ENCODE data around the gene MSI2.
A peak's percentile ranks its signal among the peaks of the same experiment; 100 is the strongest.

Gene MSI2

DNA sequence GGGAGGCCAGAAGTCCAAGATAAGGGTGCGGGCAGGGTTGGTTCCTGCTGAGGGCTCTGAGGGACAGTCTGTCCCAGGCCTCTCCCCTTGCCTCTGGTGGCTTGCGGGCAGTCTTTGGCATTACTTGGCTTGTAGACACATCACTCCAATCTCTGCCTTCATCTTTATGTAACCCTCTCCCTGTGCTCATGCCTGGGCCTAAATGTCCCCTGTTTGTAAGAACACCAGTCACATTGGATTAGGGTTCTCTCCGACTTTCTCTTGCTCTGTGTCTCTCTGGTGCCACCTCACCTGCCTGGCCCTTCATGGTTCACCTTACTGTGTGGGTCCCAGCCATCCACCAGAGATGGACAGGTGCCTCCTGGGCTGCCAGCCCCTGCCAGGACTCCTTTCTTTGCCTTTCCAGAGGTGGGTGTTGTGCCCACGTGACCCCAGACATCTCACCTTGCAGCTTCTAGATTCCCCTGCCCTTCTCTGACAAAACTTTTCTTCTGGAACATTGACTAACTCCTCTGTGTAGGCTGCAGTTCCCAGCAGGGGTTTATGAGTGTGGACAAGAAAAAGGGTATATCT is 205.8 kb downstream of the MSI2 start:
- no peak for DNase-seq (ENCODE audit: low read depth)

DNA sequence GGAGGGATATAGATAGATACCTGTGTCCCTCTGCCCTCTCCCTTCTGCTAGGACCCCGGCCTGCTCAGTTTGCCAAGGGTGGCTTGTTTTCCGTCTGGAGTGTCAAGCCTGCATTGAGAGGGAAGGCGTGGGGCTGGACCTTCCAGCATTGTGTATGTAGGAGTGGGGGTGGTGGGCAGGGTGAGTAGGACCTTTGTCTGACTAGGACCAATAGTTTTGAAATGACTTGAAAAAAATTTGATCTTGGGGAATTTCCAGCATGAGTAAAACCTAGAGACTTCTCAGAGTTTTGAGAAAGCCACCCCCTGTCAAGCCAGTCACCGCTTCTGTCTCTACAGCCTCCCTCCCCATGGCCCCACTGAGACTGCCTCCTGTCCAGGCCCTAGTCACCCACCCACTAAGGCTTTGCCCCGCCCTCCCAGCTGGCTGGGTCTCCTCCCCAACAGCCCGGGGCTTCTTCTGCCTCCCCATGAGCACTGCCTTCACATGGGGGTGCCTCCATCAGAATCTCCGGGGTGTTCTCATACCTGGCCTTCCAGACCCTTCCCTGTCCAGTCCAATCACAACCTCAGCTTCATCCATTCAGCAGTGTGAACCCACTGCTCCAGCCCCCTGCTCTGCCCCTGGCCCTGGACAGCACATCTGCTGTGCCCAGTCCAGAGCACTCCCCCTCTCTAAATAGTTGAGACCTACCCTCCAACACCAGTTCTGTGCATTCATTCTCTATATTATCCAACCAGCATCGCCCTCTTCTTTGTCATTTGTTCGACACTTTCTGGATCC is 207.0 kb downstream of the MSI2 start:
- DNase-seq (ENCODE audit: low read depth) = peak; percentile 77

DNA sequence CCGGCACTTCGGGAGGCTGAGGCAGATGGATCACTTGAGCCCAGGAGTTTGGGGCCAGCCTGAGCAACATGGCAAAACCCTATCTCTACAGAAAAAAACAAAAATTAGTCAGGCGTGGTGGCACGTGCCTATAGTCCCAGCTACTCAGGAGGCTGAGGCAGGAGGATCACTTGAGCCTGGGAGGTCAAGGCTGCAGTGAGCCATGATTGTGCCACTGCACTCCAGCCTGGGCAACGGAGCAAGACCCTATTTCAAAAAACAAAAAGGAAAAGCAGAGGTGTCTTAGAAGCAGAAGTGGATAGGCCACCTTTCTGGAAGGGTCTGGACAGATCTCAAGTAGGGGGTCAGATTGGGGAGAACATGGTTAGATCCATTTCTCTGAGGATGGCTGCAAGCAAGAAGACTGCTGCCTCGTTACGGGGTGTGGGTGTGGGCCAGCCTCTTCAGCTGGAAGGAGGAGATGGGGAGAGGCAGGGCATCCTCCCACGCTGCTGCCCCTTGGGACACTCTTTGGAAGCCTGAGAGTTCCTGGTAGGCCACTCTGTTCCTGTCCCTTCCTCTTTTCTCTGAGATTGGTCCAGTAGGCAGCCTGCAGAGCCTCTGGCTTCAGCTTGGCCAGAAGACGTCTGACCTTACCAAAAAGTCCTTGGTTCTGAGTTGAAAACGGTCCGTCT is 208.0 kb downstream of the MSI2 start:
- no peak for DNase-seq (ENCODE audit: low read depth)

DNA sequence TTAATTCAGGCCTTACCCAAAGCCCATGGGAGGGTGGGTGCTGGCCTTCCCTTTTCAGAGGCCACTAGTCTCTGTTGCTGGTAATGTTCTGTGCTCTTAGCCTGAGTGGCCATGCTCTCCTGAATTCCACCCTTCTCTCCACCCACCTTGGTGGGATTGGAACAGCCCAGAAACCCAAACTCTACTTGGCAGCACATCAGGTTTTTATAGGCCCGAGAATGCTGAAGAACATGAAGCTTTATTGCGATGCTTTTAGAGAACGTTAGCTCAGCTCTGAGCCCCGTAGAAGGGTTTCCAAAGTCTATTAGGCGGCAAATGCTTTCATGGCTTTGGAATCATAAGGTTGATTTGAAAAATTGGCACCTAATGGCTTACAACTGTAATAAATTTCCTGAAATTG is 209.3 kb downstream of the MSI2 start:
- DNase-seq (ENCODE audit: low read depth) = no peak

DNA sequence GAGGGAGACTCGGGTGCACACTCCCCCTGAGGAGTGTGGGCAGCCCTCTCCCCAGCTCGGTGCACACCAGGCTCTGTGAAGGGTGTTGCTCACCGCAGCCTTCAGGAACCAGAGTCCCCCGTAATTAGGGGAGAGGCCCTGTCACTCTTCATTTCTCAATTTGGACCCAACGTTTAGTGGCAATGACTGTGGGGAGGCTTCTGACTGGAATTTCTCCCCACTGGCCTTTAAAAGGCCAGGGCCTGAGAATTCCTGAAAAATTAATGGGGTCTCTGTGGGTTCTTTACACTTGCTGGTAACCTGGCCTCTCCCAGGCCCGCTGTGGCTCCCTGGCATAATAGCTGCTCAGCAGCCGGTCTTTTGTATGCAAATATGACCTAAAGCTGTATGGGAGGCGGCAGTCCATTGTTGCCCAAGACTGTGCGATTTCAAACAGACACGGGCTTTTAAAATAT is 209.7 kb downstream of the MSI2 start:
- no peak for DNase-seq (ENCODE audit: low read depth)

DNA sequence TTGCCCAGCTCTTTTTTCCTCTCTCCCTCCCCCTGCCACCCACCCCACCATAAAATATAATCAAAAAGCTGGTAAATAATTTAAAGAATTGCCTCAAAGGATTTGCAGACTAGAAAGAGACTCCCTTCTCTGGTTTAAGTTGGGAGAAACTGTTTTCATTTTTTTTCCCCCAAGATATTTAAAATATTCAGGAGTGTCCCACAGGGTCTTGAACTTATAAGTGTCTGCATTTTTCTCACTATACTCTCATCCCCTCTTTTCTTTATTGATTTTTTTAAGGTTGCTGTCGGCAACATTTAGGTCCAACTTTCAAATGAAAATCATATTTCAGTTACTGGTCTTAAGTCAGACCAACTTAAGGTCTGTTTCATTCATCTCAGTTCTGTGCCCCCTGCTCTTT is 210.2 kb downstream of the MSI2 start:
- DNase-seq (ENCODE audit: low read depth) = no peak

DNA sequence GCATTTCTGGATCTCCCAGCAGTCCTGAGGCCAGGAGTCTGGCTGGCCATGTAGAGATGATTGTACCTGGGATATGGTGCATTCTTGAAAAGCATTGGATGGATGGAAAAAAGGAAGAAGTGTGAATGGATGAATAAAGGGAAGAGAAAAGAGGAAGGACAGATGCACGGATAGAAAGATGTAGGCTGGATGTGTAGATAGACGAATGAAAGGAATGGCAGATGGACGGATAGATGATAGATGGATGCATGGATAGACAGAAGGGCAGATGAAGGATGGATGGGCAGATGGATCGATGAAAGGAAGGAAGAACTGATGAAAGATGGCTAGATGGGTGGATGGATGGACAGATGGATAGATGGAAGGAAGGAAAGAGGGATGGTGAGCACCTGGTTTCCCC is 210.9 kb downstream of the MSI2 start:
- no peak for DNase-seq (ENCODE audit: low read depth)

DNA sequence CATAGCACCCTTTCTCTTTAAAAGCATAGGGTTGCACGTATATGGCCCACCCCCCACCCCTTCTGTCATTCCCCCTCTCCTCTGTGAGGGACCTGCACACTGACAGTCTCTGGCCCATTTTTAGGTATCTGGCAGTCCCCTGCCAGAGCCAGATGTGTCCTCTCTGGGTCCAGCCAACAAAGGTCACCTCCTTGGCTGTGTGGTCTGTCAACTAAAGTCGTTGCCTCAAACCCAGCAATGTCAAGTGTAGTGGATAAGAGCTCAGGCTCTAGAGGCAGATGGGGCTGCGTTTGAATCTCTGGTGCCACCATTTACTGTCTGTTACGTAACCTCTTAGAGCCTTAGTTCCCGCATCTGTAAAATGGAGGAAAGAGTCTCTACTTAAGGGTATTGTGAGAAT is 211.5 kb downstream of the MSI2 start:
- DNase-seq (ENCODE audit: low read depth) = no peak

DNA sequence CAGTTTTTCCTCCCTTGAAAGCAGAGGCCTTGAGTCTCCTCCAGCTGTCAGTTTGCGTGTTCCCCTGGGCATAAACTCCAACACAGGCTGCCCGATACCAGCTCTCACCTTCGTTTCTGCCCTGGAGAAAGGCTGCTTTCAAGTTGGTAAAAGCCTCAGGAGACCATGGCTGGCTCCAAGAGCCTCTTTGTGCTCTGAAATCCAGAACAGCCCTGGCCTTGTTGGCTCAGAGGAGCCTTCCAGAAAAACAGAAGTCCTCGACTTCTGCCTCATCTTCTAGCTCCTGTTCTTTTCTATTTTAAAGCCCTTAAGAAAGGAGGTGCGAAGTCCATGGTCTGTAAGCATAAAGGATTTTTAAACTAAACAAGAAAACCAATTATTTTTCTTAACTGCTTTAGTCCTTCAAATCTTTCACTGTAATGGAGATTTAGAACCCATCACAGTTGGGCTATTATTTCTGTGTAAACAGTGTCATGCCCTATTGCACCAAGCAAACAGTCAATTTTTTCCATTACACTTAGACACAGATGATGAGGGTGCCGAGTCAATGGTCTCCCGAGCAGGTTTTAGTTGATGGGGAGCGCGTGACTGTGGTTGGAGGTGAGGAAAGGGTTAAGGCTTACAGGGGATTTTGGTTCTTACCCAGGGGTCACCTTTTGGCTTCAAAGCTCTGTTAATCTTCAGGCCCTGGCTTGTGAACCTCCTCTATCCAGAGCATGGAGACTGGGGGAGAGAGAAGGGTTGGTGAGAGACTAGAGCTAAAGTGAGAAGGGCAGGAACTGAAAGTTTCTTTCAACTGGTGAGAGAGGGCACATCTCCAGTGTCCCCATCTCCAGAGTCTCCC is 212.8 kb downstream of the MSI2 start:
- no peak for DNase-seq (ENCODE audit: low read depth)

DNA sequence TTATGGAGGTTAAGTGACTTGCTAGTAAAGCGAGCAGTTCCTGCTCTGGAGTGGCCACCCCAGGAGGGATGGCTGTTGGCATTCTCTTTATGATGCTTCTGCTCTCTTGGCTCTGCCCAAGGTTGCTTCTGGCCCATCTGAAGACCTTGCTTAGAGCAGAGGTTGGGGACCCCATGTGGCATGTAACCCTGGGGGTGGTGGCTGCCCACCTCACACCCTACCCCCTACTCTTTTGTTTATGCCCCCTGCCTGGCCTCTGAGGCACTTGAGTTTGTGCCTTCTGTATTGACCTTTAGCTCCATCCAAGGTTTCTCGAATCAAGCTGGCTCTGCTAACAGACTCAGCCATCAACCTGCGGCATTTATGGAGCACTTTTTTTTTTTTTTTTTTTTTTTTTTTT is 214.6 kb downstream of the MSI2 start:
- no peak for DNase-seq (ENCODE audit: low read depth)

DNA sequence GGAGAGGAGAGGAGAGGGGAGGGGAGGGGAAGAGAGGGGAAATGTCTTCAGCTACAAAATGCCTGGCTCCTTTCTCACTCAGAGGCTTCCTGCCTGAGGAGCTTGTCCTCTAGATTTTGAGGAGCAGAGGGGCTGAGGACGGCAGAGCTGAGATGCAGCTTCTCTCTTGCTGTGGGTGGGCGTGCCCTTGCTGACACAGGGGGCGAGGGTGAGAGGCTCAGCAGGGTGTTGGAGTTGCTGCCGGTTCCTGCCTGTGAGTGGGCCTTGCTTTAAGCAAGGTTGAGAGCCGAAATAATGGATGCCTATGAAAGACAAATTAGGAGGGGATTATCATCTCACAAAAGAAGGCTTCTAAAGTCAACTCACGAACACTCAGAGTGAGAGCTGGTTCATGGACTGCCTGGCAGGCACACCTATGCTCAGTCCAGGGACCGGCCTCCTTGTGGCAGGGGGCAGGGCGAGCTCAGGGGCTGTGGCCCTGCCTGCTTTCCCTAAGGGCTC is 215.6 kb downstream of the MSI2 start:
- no peak for DNase-seq (ENCODE audit: low read depth)

DNA sequence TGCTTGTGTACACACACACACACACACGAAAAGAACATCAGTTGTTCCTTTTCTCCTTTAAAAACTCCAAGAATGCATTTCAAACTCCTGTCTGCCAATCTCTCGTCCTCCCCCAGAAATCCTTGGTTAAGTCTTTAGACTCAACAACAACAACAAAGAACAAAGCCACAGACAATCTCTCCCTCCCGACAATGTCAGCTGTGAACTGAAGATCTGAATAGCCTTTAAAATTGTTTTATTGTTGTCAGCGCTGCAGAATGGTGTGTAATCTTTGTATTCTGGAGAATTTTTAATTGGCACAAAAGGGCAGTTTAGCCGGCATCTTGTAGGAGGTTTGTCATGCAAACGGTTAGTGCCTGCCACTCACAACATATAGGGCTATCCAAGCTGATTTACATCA is 219.5 kb downstream of the MSI2 start:
- DNase-seq (ENCODE audit: low read depth) = no peak

DNA sequence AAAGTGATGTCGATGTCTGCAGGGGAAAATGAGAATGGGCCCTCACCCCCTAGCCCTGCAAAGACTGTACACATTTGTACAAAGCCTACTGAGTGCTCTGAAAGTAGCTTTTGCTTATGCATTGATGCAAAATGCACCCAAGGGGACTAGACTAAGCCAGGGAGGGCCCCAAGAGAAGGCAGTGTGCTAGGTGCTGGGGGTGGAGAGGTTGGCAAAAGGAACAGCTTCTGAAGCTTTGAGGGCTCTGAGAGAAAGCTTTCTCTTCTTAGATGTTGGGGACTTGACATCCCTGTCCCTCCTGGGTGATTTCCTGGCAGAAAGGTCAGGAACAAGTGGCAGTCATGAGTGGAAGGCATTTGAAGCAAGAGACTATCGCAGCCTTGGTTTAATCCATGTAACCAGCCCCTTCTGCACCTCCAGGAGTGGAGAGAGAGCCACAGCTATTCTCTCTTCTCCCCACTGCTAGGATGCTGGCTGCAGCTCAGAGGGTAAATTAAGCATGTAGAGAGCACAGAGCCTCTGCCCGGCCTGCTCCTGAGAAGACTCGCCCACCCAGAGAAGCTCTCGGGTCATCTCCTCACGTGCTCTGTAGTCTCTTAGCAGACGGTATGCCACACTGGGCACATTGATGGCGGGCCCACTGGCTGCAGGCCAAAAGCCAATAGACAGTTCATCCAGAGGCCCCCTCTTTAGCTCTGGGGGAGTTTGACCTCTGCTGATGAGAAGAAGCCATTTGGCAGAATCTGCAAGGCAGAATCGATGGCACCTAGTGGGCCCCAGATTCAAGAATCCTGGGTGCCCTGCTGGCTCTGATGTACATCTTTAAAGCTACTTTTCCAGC is 221.4 kb downstream of the MSI2 start:
- no peak for DNase-seq (ENCODE audit: low read depth)

DNA sequence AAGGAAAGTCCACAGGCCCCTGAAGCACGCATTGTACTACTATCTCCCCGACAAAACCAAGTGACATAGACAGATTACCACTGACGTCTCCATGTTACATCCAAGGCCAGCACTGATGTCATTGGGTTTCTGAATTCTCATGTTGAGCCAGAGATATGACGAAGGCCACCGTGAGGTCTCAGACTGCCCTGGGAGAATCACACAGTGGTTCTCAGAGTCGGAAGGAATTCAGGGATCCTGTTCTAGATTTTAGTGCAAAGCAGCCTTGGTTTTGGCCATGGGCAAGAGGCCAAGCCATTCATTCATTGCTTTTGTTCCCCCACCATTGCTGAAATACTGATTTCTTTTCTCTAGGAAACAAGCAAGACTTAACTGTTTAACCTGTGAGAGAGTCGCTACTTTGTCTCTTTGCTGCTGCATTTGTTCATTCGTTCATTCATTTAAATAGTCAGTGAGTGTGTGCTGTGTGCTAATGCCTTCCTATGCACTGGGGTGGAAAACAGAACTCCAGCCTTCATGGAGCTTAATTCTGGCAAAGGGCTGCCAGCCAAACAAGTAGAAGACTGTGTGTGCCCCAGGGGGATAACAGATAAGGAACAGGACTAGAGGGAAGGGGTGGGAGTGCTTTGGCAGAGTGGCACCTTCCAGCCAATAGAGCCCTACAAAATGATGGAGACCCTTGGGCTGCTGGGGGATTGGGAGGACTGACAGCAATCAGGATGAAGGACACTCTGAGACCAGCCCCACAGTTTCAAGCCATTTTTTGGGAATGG is 222.3 kb downstream of the MSI2 start:
- no peak for DNase-seq (ENCODE audit: low read depth)

DNA sequence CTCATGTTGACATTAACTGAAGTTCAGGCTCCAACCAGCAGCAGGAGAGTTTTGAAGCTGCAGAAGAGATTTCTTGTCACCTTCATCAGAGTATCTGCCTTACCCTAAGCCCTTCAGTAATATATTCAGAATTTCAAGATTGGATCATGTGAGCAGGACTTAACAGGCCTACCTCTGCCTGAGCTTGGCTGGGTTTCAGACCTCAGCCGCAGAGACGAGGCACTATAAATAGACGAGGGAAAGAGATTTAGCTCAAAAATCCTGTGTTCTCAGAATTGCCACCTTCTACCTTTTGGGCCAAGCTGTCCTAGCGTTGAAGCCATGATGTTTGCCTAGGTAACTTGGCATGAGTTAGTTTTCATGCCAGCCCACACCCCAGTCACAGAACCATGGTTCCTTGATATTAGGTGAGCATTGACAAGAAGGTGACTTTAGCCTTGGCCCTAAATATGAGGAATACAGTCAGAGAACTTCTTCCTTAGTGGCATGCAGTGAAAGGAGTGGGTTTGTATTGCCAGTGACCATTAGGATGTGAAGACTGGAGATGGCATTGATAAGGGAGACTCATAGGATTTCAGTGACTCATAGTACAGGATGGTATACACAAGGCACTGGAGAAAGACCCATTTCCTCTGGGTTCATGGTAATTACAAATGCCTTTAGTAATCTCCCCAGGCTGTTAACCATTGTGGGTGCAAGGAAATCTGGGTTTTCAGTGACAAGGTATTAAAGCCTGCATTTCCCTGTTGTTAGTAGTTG is 224.3 kb downstream of the MSI2 start:
- peak; percentile 55 for DNase-seq (ENCODE audit: low read depth)

DNA sequence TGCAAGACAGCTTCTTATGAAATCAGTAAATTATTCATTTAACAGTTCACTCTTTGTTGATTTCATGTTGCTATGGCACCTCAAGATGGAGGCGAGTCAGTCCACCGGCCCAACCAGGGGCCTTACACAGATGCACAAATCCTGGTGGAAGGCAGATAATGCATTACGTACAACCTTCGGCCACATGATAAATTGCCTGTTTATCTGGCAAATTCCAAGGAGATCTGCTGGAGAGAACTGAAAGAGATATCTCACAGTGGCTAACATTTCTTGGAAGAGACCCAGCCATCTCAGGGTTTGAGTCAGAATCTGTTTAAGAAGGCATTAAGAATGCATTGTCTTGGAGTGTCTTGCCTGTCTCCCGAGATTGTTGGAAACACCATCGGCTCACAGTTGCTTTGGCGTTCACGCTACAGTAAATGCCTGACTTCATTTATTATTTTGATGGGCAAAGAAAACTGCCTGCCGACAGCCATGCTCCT is 225.6 kb downstream of the MSI2 start:
- DNase-seq (ENCODE audit: low read depth) = peak; percentile 98

DNA sequence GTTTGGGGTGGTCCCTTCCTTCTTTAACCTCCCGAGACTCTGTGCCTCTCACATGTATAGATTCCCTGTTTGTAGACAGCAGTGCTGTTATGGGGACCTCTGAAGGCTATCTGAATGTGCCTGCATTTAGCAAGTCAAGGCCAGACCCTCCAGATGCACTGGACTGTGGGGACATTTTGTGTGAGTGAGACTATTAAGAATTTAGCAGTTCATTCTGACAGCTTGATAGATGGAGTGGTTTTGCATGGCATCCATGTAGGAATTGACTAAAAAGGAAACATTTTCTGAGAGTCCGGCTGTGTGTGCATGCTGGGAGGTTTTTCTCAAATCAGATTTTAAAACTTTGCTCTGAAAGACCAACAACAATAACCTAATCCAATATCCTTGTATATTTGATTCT is 226.3 kb downstream of the MSI2 start:
- no peak for DNase-seq (ENCODE audit: low read depth)

DNA sequence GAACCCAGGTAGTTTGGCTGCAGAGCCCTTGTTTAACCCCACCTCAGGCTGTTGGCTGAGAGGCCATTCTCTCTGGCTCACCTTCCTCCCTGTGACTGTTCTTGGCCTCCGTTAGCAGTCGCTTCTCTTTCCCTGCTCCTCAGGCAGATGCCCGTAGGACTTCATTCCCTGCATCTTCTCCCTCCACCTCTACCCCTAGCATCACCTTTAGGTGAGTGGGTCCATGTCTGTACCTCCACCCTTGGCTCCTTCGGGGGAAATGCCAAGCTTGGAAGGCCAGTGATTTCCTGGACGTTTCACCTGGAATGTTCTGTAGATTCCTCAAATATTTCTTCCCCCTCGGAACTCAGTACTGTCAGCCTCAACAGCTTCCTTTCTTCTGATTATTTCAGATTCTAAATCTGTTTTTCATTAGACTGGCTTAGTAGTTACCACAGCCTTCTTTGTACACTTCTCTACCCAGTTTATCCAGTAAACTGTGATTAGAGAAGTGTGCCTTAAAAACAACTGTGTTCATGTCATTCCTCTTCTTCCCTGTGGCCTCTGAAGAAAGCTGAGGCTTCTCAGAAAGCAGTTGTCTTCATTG is 227.9 kb downstream of the MSI2 start:
- DNase-seq (ENCODE audit: low read depth) = no peak
